DND-41 (cell line): Measurements from ENCODE around the gene RBBP7.

ENCODE experiments used
- ATAC-seq: fragments of 200-7000 bp; cut with Tn5 transposase; 3 replicates; pipeline ENCODE4 v1.9.1; 2021; ENCODE audit warnings: low read depth; ENCODE audit not compliant: insufficient read depth
- DNase-seq: peaks from one replicate; pipeline ENCODE4 v3.0.0-alpha.2; 2020
- H2AFZ ChIP-seq: 2 replicates; pipeline ENCODE4 v1.6.0; 2012; ENCODE audit warnings: low read depth, low read length
- H3K27ac ChIP-seq: 2 replicates; pipeline ENCODE4 v1.5.1; 2012; ENCODE audit warnings: low read length, inconsistent platforms
- H3K27me3 ChIP-seq: fragments of 200-600 bp; sonication (generic); 2 replicates; pipeline ENCODE4 v1.6.0; 2012; ENCODE audit warnings: low read length, mild to moderate bottlenecking, inconsistent platforms; ENCODE audit not compliant: insufficient read depth, poor library complexity
- H3K36me3 ChIP-seq: 2 replicates; pipeline ENCODE4 v1.5.1; 2012; ENCODE audit warnings: low read length, inconsistent platforms; ENCODE audit not compliant: insufficient read depth
- H3K4me1 ChIP-seq: 2 replicates; pipeline ENCODE4 v1.5.1; 2012; ENCODE audit warnings: mild to moderate bottlenecking, low read length; ENCODE audit not compliant: insufficient read depth
- H3K4me2 ChIP-seq: 2 replicates; pipeline ENCODE4 v1.6.0; 2012; ENCODE audit warnings: mild to moderate bottlenecking, moderate library complexity, low read length, inconsistent platforms; ENCODE audit not compliant: insufficient read depth
- H3K4me3 ChIP-seq, 2 experiments: fragments of 200-600 bp in 1 of 2; shearing (Covaris generic) in 1 of 2; 2 replicates each; pipeline ENCODE4 v1.5.1; 2012 to 2016; ENCODE audit warnings: inconsistent platforms in 2 of 2, low read length in 2 of 2, mild to moderate bottlenecking in 2 of 2, low read depth in 1 of 2, moderate library complexity in 1 of 2
- H3K79me2 ChIP-seq: 2 replicates; pipeline ENCODE4 v1.6.0; 2012; ENCODE audit warnings: low read length, inconsistent platforms; ENCODE audit not compliant: insufficient read depth
- H3K9ac ChIP-seq: 2 replicates; pipeline ENCODE4 v1.6.0; 2012; ENCODE audit warnings: low read depth, mild to moderate bottlenecking, inconsistent platforms, low read length, moderate library complexity
- H3K9me3 ChIP-seq: 2 replicates; pipeline ENCODE4 v1.5.1; 2012; ENCODE audit warnings: low read length, moderate library complexity, mild to moderate bottlenecking, inconsistent platforms; ENCODE audit not compliant: insufficient read depth, severe bottlenecking
- H4K20me1 ChIP-seq: 2 replicates; pipeline ENCODE4 v1.6.0; 2012; ENCODE audit warnings: low read length; ENCODE audit not compliant: insufficient read depth
- EZH2 ChIP-seq: IDR thresholded peaks from 3 replicates; pipeline ENCODE4 v1.6.1; 2012; ENCODE audit warnings: borderline replicate concordance, low read depth, mild to moderate bottlenecking, moderate library complexity, low read length, inconsistent platforms; ENCODE audit not compliant: severe bottlenecking
- TF ChIP-seq, protein P1 (sequence below): IDR thresholded peaks from 2 replicates; pipeline ENCODE4 v1.5.1; 2012; ENCODE audit warnings: borderline replicate concordance, low read length, moderate library complexity, mild to moderate bottlenecking; ENCODE audit not compliant: poor library complexity, severe bottlenecking; ENCODE audit errors: extremely low read depth

Gene RBBP7

DNA sequence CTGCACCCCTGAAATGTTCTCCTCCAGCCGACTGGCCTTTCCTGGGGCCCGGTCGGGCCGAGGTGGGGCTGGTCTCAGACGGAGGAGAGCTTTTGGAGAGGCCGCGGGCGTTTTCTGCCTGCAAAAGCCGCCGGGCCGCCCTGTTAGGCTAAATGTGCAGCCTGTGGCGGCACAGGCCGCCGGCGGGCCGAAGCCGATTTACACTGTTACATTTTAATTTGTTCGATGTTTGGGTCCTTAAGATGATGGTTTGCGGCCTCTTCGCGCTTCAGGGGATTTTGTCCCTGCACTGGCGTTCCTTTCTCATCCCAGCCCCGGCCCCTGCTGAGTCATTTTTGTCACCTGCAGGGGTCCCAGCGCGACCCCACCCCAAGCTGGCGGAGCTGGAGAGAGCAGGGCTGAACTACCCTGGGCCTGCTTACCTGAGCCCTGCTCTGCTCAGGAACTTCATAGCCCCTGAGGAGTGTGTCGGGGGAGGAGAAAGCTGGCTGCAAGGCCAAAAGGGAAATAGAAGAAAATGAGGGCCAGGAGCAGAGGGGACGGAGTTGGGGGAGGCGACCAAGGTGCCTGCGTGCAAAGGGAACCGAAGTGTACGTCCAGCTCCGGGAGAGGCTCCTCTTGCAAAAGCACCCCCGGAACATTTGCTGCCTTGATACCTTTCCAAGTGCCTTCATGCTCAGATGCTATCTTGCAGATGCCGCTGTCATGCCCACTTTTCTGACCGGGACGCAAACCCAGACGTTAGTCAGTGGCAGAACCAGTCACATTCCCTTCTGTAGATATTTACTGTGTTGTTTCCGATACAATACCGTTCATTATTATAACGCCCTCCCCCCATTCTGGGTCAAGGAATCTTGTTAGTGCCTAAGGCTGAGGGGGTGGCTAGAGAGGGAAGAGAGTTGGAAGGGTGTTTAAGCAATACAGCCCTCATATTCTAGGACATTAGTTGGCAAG lies 977 bp upstream of the RBBP7 start:
- Histone ChIP-seq H3K9me3 (no peaks in the 10 kb centered on the region), H3K4me3 (peak overlapping the region; percentile 45 to 64; a peak in 3 of 4 replicates), H3K9ac (peak overlapping the region; percentile 90), H3K4me1 (peaks cover 32% of the 10 kb centered on the region), H3K27me3 (no peaks in the 10 kb centered on the region), H3K79me2 (peaks cover 34% of the 10 kb centered on the region), H4K20me1 (peaks cover 30% of the 10 kb centered on the region), H3K27ac (peak overlapping the region; percentile 93), H3K36me3 (peaks cover 28% of the 10 kb centered on the region), H2AFZ (peak overlapping the region; percentile 68), H3K4me2 (peak overlapping the region; percentile 63)
- DNase-seq, result peak; percentile 9
- TF ChIP-seq, protein P1, sequence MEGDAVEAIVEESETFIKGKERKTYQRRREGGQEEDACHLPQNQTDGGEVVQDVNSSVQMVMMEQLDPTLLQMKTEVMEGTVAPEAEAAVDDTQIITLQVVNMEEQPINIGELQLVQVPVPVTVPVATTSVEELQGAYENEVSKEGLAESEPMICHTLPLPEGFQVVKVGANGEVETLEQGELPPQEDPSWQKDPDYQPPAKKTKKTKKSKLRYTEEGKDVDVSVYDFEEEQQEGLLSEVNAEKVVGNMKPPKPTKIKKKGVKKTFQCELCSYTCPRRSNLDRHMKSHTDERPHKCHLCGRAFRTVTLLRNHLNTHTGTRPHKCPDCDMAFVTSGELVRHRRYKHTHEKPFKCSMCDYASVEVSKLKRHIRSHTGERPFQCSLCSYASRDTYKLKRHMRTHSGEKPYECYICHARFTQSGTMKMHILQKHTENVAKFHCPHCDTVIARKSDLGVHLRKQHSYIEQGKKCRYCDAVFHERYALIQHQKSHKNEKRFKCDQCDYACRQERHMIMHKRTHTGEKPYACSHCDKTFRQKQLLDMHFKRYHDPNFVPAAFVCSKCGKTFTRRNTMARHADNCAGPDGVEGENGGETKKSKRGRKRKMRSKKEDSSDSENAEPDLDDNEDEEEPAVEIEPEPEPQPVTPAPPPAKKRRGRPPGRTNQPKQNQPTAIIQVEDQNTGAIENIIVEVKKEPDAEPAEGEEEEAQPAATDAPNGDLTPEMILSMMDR, result no peak
- TF ChIP-seq EZH2, result no peak
- ATAC-seq, result peak; percentile 11; the same call in 2 of the 3 replicates

DNA sequence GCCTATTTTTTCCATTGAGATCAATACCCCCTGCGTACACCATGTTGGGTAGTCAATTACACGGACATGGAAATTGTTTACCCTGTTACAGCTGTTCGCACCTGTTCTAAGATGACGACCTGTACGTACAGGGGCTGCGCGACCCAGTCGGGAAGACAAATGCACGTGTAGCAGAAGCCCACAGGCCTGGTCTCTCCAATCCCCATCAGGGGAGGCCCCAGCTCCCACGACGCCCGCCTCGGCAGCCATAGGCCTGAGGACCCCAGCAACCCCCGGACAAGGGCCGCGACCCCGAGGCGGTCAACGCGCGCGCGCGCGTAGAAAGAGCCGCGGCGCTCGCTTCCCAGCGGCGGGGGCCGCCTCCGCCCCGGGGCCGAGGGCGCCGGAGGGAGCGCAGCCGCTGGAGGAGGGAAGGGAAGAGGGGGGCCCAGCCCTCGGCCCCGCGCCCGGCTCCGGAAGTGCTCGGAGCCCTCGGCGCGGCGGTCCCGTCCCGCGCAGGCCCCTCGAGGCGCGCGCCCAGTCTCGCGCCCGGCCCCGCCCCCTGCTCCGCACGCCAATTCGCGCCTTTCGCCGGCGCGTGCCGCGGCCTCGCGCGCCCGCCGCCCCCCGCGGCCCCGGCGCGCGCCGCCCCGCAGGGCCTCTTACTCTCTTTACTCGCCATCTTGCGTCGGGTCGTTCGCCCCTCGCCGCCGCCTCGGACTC lies 618 bp downstream of the RBBP7 start:
- TF ChIP-seq, protein P1, result no peak
- TF ChIP-seq EZH2, result no peak
- Histone ChIP-seq H3K4me3 (peak overlapping the region; percentile 69 to 95; a peak in 3 of 4 replicates), H3K36me3 (peaks cover 35% of the 10 kb centered on the region), H3K27me3 (no peaks in the 10 kb centered on the region), H3K27ac (peak overlapping the region; percentile 99), H3K79me2 (peaks cover 50% of the 10 kb centered on the region), H3K9me3 (no peaks in the 10 kb centered on the region), H3K4me2 (peak overlapping the region; percentile 85), H2AFZ (peak overlapping the region; percentile 70), H3K9ac (peak overlapping the region; percentile 96), H4K20me1 (peaks cover 41% of the 10 kb centered on the region), H3K4me1 (peaks cover 37% of the 10 kb centered on the region)
- DNase-seq (peak; percentile 69), ATAC-seq (peak; percentile 74)

DNA sequence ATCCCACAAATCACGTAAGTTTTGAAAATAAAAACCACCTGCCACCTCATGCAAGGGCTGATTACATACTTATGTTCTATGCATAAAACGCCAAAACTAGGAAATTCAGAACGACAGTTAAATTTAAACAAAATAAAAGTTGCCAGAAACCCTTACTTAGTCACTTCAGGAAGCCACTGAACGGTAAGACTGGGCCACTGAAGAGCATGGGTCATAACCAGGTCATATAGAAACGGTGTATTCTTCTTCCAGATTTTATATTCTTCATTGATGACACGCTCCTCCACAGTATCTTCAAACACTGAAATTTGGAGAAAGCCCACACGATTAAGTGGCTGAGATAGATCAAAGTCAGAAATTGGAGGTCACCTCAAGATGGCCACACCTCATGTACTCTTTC lies 1.2 kb downstream of the RBBP7 start:
- Histone ChIP-seq H3K9me3 (no peaks in the 10 kb centered on the region), H4K20me1 (peaks cover 45% of the 10 kb centered on the region), H2AFZ (no peak overlapping the region), H3K9ac (peak overlapping the region; percentile 96), H3K4me3 (peak overlapping the region; percentile 69 to 95; a peak in 3 of 4 replicates), H3K27me3 (no peaks in the 10 kb centered on the region), H3K36me3 (peaks cover 38% of the 10 kb centered on the region), H3K79me2 (peaks cover 56% of the 10 kb centered on the region), H3K27ac (peak overlapping the region; percentile 87), H3K4me2 (peak overlapping the region; percentile 85), H3K4me1 (peaks cover 37% of the 10 kb centered on the region)
- ATAC-seq (no peak), DNase-seq (no peak)
- TF ChIP-seq EZH2, result no peak
- TF ChIP-seq, protein P1, result no peak
